NB4 (cell line): ENCODE results near the gene SQOR.

Source experiments
- MYC ChIP-seq: IDR thresholded peaks from 2 replicates; pipeline ENCODE4 v1.6.1; 2011; ENCODE audit warnings: low read depth, low read length
- POLR2A ChIP-seq: IDR thresholded peaks from 2 replicates; pipeline ENCODE4 v1.6.1; 2011; ENCODE audit warnings: mild to moderate bottlenecking; ENCODE audit not compliant: insufficient read length; ENCODE audit errors: extremely low read depth
- TF ChIP-seq, protein P1 (sequence below): IDR thresholded peaks from one replicate; pipeline ENCODE4 v1.5.1; 2012; ENCODE audit warnings: low read depth, low read length

DNA sequence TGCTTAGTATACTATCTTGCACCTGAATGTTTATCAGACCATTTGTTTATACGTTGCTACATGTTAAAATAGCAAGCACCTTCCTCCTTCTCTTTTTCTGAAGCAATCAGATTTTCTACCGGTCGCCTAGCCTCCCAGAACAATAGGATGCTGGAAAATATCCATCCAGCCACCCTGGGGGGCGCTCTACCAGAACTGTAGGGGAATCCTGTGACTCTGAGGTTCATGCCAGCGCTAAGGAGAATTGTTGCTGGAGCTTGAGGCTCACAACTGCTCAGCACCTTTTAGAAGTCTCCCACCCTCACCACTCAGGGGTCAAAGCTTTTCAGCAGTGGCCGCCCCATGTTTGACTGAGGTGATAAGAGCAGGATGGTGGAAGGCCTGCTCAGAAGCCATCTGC lies 27.5 kb downstream of the SQOR start:
- TF ChIP-seq POLR2A (no peak), MYC (no peak)
- TF ChIP-seq, protein P1, sequence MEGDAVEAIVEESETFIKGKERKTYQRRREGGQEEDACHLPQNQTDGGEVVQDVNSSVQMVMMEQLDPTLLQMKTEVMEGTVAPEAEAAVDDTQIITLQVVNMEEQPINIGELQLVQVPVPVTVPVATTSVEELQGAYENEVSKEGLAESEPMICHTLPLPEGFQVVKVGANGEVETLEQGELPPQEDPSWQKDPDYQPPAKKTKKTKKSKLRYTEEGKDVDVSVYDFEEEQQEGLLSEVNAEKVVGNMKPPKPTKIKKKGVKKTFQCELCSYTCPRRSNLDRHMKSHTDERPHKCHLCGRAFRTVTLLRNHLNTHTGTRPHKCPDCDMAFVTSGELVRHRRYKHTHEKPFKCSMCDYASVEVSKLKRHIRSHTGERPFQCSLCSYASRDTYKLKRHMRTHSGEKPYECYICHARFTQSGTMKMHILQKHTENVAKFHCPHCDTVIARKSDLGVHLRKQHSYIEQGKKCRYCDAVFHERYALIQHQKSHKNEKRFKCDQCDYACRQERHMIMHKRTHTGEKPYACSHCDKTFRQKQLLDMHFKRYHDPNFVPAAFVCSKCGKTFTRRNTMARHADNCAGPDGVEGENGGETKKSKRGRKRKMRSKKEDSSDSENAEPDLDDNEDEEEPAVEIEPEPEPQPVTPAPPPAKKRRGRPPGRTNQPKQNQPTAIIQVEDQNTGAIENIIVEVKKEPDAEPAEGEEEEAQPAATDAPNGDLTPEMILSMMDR, result no peak
